Stimulated activated CD4-positive, alpha-beta T cell treated with anti-CD3 and anti-CD28 coated beads, Interleukin-4, amount 100 ng/mL, for 4 hours (primary cell): ENCODE results near the gene MYOCOS.

ENCODE experiments used
- DNase-seq, 2 experiments: peaks; one replicate each; pipeline ENCODE4 v3.0.0-alpha.2; 2020

MYOCOS gene

GRCh38 chr1:171663854-171664575, 42.0 kb downstream of the MYOCOS start:
- no peak for DNase-seq

- no peak for DNase-seq
Measured at GRCh38 chr1:171664976-171665375, 42.9 kb downstream of the MYOCOS start.

- DNase-seq, result no peak
Measured at GRCh38 chr1:171666114-171666769, 44.2 kb downstream of the MYOCOS start.

GRCh38 chr1:171668372-171668771, 46.3 kb downstream of the MYOCOS start:
- no peak for DNase-seq

GRCh38 chr1:171670739-171671138, 48.7 kb downstream of the MYOCOS start:
- DNase-seq, result no peak

- DNase-seq, result no peak
Measured at GRCh38 chr1:171674431-171675405, 52.7 kb downstream of the MYOCOS start.
